ENCODE results near the gene SULT2B1. TPM values are rescaled to one million over a fixed set of nuclear protein-coding genes. Genes with fewer than 3 reads are reported as not detected.

SULT2B1 gene
- total and polyA plus RNA-seq, 7 experiments from 2014 or later: 0.41 TPM; not detected in 6

GRCh38 chr19:48524221-48524620, 27.8 kb upstream of the SULT2B1 start:
- Histone ChIP-seq H3K27me3 (ENCODE audit: control insufficient read depth in 2 of 2, insufficient read depth in 2 of 2, low read length in 2 of 2) (no peaks in the 10 kb centered on the region), H3K9me3 (ENCODE audit: control insufficient read depth in 2 of 3, low read length in 3 of 3) (peaks cover 0 to 22% (median 0%) of the 10 kb centered on the region in 3 experiments), H3K4me1 (ENCODE audit: control insufficient read depth in 2 of 2, insufficient read depth in 2 of 2, low read length in 2 of 2) (no peaks in the 10 kb centered on the region), H3K27ac (ENCODE audit: low read depth, low read length) (no peak overlapping the region), H3K4me3 (ENCODE audit: low read length) (no peak overlapping the region), H3K36me3 (ENCODE audit: control insufficient read depth in 2 of 3, insufficient read depth in 3 of 3, low read length in 3 of 3) (no peaks in the 10 kb centered on the region)
- intact Hi-C loops (cut with micrococcal nuclease): no loop called here
- Mint-ChIP-seq H3K9me3 (peaks cover 4 to 48% (median 24%) of the 10 kb centered on the region in 11 donors), H3K27me3 (peaks cover 0 to 5% (median 0%) of the 10 kb centered on the region in 5 donors), H3K27ac (no peak overlapping the region), H3K4me1 (no peaks in the 10 kb centered on the region), H3K36me3 (peaks cover 0 to 14% (median 9%) of the 10 kb centered on the region in 5 donors), H3K4me3 (no peak overlapping the region)
- DNase-seq (no peak), ATAC-seq (no peak)
- CTCF ChIA-PET: interaction anchor here (0.6 kb wide), 1 partner anchor 9 kb away, joined by 3 read pairs; no protein-coding TSS in a partner anchor
- POLR2A ChIA-PET: no interaction called here

GRCh38 chr19:48524732-48525131, 27.2 kb upstream of the SULT2B1 start:
- Histone ChIP-seq H3K27me3 (ENCODE audit: control insufficient read depth in 2 of 2, insufficient read depth in 2 of 2, low read length in 2 of 2) (no peaks in the 10 kb centered on the region), H3K27ac (ENCODE audit: low read depth, low read length) (no peak overlapping the region), H3K4me1 (ENCODE audit: control insufficient read depth in 2 of 2, insufficient read depth in 2 of 2, low read length in 2 of 2) (no peaks in the 10 kb centered on the region), H3K36me3 (ENCODE audit: control insufficient read depth in 2 of 3, insufficient read depth in 3 of 3, low read length in 3 of 3) (no peaks in the 10 kb centered on the region), H3K9me3 (ENCODE audit: control insufficient read depth in 2 of 3, low read length in 3 of 3) (peaks cover 0 to 24% (median 0%) of the 10 kb centered on the region in 3 experiments), H3K4me3 (ENCODE audit: low read length) (no peak overlapping the region)
- Mint-ChIP-seq H3K27me3 (peaks cover 0 to 5% (median 0%) of the 10 kb centered on the region in 5 donors), H3K36me3 (peaks cover 0 to 16% (median 9%) of the 10 kb centered on the region in 5 donors), H3K4me3 (no peak overlapping the region), H3K9me3 (peaks cover 4 to 52% (median 25%) of the 10 kb centered on the region in 11 donors), H3K4me1 (no peaks in the 10 kb centered on the region), H3K27ac (no peak overlapping the region)
- POLR2A ChIA-PET: no interaction called here
- no peak for DNase-seq
- ATAC-seq: no peak
- intact Hi-C loops (cut with micrococcal nuclease): no loop called here
- CTCF ChIA-PET: no interaction called here

- Mint-ChIP-seq H3K27me3 (peaks cover 0 to 11% (median 2%) of the 10 kb centered on the region in 5 donors), H3K4me3 (no peak overlapping the region), H3K27ac (no peak overlapping the region), H3K36me3 (peaks cover 0 to 16% (median 6%) of the 10 kb centered on the region in 5 donors), H3K9me3 (peaks cover 2 to 57% (median 24%) of the 10 kb centered on the region in 11 donors), H3K4me1 (no peaks in the 10 kb centered on the region)
- CTCF ChIA-PET: no interaction called here
- intact Hi-C loops (cut with micrococcal nuclease): no loop called here
- no peaks in the 10 kb centered on the region for H3K4me1 ChIP-seq (ENCODE audit: control insufficient read depth in 2 of 2, insufficient read depth in 2 of 2, low read length in 2 of 2)
- DNase-seq: no peak
- no peaks in the 10 kb centered on the region for H3K36me3 ChIP-seq (ENCODE audit: control insufficient read depth in 2 of 3, insufficient read depth in 3 of 3, low read length in 3 of 3)
- H3K4me3 ChIP-seq (ENCODE audit: low read length): no peak overlapping the region
- peaks cover 0 to 22% (median 0%) of the 10 kb centered on the region in 3 experiments for H3K9me3 ChIP-seq (ENCODE audit: control insufficient read depth in 2 of 3, low read length in 3 of 3)
- ATAC-seq: no peak
- no peaks in the 10 kb centered on the region for H3K27me3 ChIP-seq (ENCODE audit: control insufficient read depth in 2 of 2, insufficient read depth in 2 of 2, low read length in 2 of 2)
- H3K27ac ChIP-seq (ENCODE audit: low read depth, low read length): no peak overlapping the region
- POLR2A ChIA-PET: no interaction called here
Observed at GRCh38 chr19:48529156-48529555, 22.8 kb upstream of the SULT2B1 start.

- Mint-ChIP-seq H3K4me3 (no peak overlapping the region), H3K9me3 (peaks cover 0 to 48% (median 19%) of the 10 kb centered on the region in 11 donors), H3K27me3 (peaks cover 0 to 9% (median 2%) of the 10 kb centered on the region in 5 donors), H3K4me1 (no peaks in the 10 kb centered on the region), H3K27ac (no peak overlapping the region), H3K36me3 (peaks cover 0 to 16% (median 5%) of the 10 kb centered on the region in 5 donors)
- Histone ChIP-seq H3K9me3 (ENCODE audit: control insufficient read depth in 2 of 3, low read length in 3 of 3) (peaks cover 0 to 16% (median 0%) of the 10 kb centered on the region in 3 experiments), H3K27ac (ENCODE audit: low read depth, low read length) (no peak overlapping the region), H3K36me3 (ENCODE audit: control insufficient read depth in 2 of 3, insufficient read depth in 3 of 3, low read length in 3 of 3) (no peaks in the 10 kb centered on the region), H3K4me3 (ENCODE audit: low read length) (no peak overlapping the region), H3K4me1 (ENCODE audit: control insufficient read depth in 2 of 2, insufficient read depth in 2 of 2, low read length in 2 of 2) (no peaks in the 10 kb centered on the region), H3K27me3 (ENCODE audit: control insufficient read depth in 2 of 2, insufficient read depth in 2 of 2, low read length in 2 of 2) (no peaks in the 10 kb centered on the region)
- intact Hi-C loops (cut with micrococcal nuclease): no loop called here
- ATAC-seq (no peak), DNase-seq (no peak)
- POLR2A ChIA-PET: no interaction called here
- CTCF ChIA-PET: no interaction called here
Observed at GRCh38 chr19:48530066-48530720, 21.8 kb upstream of the SULT2B1 start.

- no peaks in the 10 kb centered on the region for H3K27me3 ChIP-seq (ENCODE audit: control insufficient read depth in 2 of 2, insufficient read depth in 2 of 2, low read length in 2 of 2)
- Mint-ChIP-seq H3K27me3 (peaks cover 0 to 9% (median 2%) of the 10 kb centered on the region in 5 donors), H3K4me1 (no peaks in the 10 kb centered on the region), H3K36me3 (peaks cover 0 to 16% (median 5%) of the 10 kb centered on the region in 5 donors), H3K9me3 (peaks cover 0 to 44% (median 19%) of the 10 kb centered on the region in 11 donors), H3K4me3 (no peak overlapping the region), H3K27ac (no peak overlapping the region)
- no peak overlapping the region for H3K4me3 ChIP-seq (ENCODE audit: low read length)
- CTCF ChIA-PET: interaction anchor here (0.7 kb wide), 1 partner anchor 157 kb away, joined by 3 read pairs; no protein-coding TSS in a partner anchor
- POLR2A ChIA-PET: no interaction called here
- H3K4me1 ChIP-seq (ENCODE audit: control insufficient read depth in 2 of 2, insufficient read depth in 2 of 2, low read length in 2 of 2): no peaks in the 10 kb centered on the region
- H3K36me3 ChIP-seq (ENCODE audit: control insufficient read depth in 2 of 3, insufficient read depth in 3 of 3, low read length in 3 of 3): no peaks in the 10 kb centered on the region
- DNase-seq (no peak), ATAC-seq (no peak)
- peaks cover 0 to 16% (median 0%) of the 10 kb centered on the region in 3 experiments for H3K9me3 ChIP-seq (ENCODE audit: control insufficient read depth in 2 of 3, low read length in 3 of 3)
- no peak overlapping the region for H3K27ac ChIP-seq (ENCODE audit: low read depth, low read length)
- intact Hi-C loops (cut with micrococcal nuclease): no loop called here
Observed at GRCh38 chr19:48530770-48531169, 21.2 kb upstream of the SULT2B1 start.

GRCh38 chr19:48533770-48534169, 18.2 kb upstream of the SULT2B1 start:
- POLR2A ChIA-PET: no interaction called here
- H3K27me3 ChIP-seq (ENCODE audit: control insufficient read depth in 2 of 2, insufficient read depth in 2 of 2, low read length in 2 of 2): no peaks in the 10 kb centered on the region
- CTCF ChIA-PET: no interaction called here

GRCh38 chr19:48537541-48537940, 14.4 kb upstream of the SULT2B1 start:
- ChIA-PET POLR2A (no interaction called here), CTCF (no interaction called here)
- H3K4me1 ChIP-seq (ENCODE audit: control insufficient read depth in 2 of 2, insufficient read depth in 2 of 2, low read length in 2 of 2): no peaks in the 10 kb centered on the region
- H3K36me3 ChIP-seq (ENCODE audit: control insufficient read depth in 2 of 3, insufficient read depth in 3 of 3, low read length in 3 of 3): no peaks in the 10 kb centered on the region
- Mint-ChIP-seq H3K4me1 (no peaks in the 10 kb centered on the region), H3K27ac (no peak overlapping the region), H3K36me3 (no peaks in the 10 kb centered on the region), H3K4me3 (no peak overlapping the region), H3K9me3 (no peaks in the 10 kb centered on the region), H3K27me3 (peaks cover 0 to under 1% (median 0%) of the 10 kb centered on the region in 5 donors)
- no peak overlapping the region for H3K4me3 ChIP-seq (ENCODE audit: low read length)
- no peak overlapping the region for H3K27ac ChIP-seq (ENCODE audit: low read depth, low read length)
- H3K27me3 ChIP-seq (ENCODE audit: control insufficient read depth in 2 of 2, insufficient read depth in 2 of 2, low read length in 2 of 2): no peaks in the 10 kb centered on the region
- no peaks in the 10 kb centered on the region for H3K9me3 ChIP-seq (ENCODE audit: control insufficient read depth in 2 of 3, low read length in 3 of 3)
- intact Hi-C loops (cut with micrococcal nuclease): no loop called here
- ATAC-seq (no peak), DNase-seq (no peak)

More at GRCh38 chr19:48533770-48534169, 18.2 kb upstream of the SULT2B1 start:
- H3K36me3 Mint-ChIP-seq: peaks cover 0 to 8% (median 0%) of the 10 kb centered on the region in 5 donors
- no peak for DNase-seq
- H3K4me1 Mint-ChIP-seq: no peaks in the 10 kb centered on the region
- Histone ChIP-seq H3K4me1 (ENCODE audit: control insufficient read depth in 2 of 2, insufficient read depth in 2 of 2, low read length in 2 of 2) (no peaks in the 10 kb centered on the region), H3K27ac (ENCODE audit: low read depth, low read length) (no peak overlapping the region), H3K36me3 (ENCODE audit: control insufficient read depth in 2 of 3, insufficient read depth in 3 of 3, low read length in 3 of 3) (no peaks in the 10 kb centered on the region), H3K4me3 (ENCODE audit: low read length) (no peak overlapping the region), H3K9me3 (ENCODE audit: control insufficient read depth in 2 of 3, low read length in 3 of 3) (peaks cover 0 to 6% (median 0%) of the 10 kb centered on the region in 3 experiments)
- intact Hi-C loops (cut with micrococcal nuclease): no loop called here
- H3K4me3 Mint-ChIP-seq: no peak overlapping the region
- H3K9me3 Mint-ChIP-seq: peaks cover 0 to 15% (median 5%) of the 10 kb centered on the region in 11 donors
- no peak for ATAC-seq
- no peak overlapping the region for H3K27ac Mint-ChIP-seq
- H3K27me3 Mint-ChIP-seq: peaks cover 0 to 9% (median 2%) of the 10 kb centered on the region in 5 donors
